22Rv1 (cell line): ENCODE results near the gene NOP10.
A peak's percentile ranks its signal among the peaks of the same experiment; 100 is the strongest.
"Not testable (repeated sequence)": the region's sequence is repeated elsewhere in the genome, so short reads cannot be mapped to it uniquely, and the experiment has no call there.

Experiments
- H3K27ac ChIP-seq: fragments of 450-650 bp; 2 replicates; pipeline ENCODE4 v1.5.1; 2017
- CTCF ChIP-seq: fragments of 450-650 bp; IDR thresholded peaks from 2 replicates; pipeline ENCODE4 v1.5.1; 2017; ENCODE audit warnings: mild to moderate bottlenecking
- ZFX ChIP-seq: fragments of 450-650 bp; IDR thresholded peaks from 2 replicates; pipeline ENCODE4 v1.6.1; 2017; ENCODE audit warnings: antibody characterized with exemption, borderline replicate concordance

Gene NOP10

DNA sequence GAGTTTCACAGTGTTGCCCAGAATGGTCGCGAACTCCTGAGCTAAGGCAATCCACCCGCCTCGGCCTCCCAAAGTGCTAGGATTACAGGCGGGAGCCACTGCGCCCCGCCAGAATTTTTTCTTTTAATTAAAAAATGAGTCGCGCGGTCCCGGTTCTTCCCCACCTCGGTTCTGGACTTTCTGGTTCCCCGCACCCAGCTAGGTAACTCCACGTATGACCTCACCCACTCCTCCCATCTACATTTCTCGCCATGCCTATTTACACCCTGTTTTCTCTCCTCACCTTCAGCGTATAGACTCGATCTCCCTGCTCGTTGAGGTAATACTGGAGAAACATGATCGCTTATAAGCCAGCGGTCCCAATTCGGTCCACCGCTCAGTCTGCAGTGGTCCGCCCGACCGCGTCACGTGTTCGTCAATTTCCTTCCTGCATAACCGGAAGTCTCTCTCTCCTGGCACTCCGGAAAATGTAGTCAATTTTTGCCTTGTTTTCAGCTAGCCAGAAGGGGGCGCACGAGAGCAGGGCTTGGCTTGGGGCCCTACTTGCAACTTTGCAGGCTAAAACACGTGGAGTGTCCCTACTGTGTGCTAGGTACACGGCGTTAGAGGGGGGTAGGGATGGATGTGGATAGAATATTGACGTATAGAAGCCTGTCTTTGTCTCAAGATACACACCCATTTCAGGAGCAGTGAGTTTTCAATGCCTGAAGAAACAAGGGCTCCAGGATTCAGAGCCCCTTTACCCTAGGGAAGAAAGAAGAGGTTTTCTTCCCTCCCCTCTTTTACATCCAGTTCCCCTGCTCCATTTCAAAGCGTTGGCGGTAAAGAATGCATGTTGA lies at the start of gene NOP10, which contains the start of gene NUTM1:
Gene NOP10 (minus strand): TSS at position 400 of the 839 bp plus-strand sequence. CDS start 63 bp downstream, at position 337.
Gene NUTM1 (plus strand): TSS at position 579 of the 839 bp plus-strand sequence. CDS start 382 bp downstream, outside the sequence.
- peak within 1 kb of the TSS; percentile 92 for H3K27ac ChIP-seq
- TF ChIP-seq CTCF: peak; percentile 96
- no peak for TF ChIP-seq ZFX

DNA sequence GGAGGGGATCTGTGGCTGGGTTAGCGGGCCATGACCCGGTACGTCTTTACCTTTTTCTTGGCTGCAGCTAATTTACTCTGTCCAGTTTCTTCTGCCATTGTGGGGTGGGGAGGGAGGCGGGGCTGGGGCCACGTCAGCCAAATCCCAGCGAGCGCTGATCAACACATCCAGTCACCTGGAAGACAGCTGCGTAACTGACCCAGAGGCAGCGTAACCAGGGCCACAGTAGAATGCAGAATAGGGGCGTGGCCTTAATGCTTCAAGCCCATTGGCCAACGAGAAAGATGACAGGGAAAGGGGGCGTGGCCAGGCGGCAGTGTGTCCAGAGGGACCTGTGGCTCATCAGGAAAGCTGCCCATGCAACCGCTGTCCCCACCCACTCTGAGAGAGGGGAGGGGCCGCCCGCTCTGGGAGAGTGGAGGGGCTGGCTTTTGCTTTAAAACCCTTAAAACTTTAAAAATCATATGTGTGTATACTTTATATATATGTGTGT lies 46.7 kb upstream of the NOP10 start:
- not testable (repeated sequence) for H3K27ac ChIP-seq

DNA sequence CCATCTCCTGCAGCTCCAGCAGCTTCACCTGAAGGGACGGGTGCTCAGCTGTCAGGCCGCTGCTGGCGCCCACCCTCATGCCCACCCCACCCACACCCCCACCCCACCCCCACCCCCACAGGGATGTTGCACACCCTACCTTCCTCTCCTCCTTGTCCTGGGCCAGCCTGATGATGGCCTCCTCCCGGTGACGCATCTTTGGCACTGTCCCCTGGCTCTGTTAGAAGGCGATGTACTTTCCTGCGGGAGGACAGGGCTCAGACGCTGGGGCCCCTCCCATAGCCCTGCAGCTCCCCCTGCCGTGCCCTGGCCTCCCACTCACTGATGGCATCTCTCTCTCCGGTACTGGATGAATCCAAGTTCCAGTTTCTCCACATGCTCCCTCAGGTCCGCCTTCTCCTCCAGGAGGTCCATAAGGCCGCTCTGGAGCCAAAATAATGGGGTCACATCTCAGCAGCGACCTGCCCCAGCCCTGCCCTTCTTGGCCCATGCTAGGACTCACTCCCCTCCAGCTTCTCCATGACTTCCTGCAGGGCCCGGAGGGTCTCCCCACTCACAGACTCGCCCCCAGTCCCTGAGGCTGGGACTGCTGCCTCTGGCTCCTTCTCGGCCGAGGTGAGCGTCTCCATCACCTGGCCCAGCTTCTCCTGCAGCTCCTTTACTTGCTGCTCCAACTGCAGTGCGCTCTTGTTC lies 39.0 kb upstream of the NOP10 start:
- H3K27ac ChIP-seq: not testable (repeated sequence)

DNA sequence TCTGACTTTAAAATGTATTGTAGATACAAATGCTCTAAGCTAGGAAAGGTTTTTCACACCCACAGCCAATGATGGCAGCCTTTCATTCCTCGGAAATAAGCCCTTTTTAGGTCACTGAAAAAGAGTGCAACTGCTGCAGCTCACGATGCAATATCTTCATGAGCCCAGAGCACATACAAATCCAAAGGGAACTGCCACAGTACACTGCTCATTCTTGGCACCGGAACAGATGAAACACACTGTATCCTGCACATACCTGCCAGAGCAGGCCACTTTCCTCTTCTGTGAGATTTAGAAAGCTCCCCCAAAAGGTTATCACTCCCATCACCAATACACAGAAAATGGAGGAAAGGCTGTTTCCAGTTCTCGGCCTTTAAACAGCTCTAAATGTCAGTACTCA lies 37.6 kb upstream of the NOP10 start:
- not testable (repeated sequence) for H3K27ac ChIP-seq

DNA sequence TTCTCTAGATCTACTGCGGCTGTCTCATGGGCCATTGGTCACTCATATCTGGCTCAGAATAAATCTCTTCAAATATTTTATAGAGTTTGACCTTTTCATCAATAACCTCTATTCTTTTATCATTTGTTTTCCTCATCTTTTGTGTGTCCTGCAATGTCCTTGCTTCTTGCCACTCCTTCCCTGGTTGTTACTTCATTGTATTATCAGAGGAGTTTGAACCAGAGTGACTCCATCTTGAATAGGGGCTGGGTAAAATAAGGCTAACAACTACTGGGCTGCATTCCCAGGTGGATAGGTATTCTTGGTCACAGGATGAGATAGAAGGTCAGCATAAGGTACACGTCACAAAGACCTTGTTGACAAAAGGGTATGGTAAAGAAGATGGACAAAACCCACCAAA lies 33.9 kb upstream of the NOP10 start:
- no peak overlapping the region for H3K27ac ChIP-seq
- TF ChIP-seq CTCF (no peak), ZFX (no peak)

GRCh38 chr15:34375541-34375940 lies 32.6 kb upstream of the NOP10 start:
- not testable (repeated sequence) for H3K27ac ChIP-seq

GRCh38 chr15:34374816-34375215 lies 31.9 kb upstream of the NOP10 start:
- TF ChIP-seq ZFX (no peak), CTCF (no peak)
- H3K27ac ChIP-seq: no peak overlapping the region

DNA sequence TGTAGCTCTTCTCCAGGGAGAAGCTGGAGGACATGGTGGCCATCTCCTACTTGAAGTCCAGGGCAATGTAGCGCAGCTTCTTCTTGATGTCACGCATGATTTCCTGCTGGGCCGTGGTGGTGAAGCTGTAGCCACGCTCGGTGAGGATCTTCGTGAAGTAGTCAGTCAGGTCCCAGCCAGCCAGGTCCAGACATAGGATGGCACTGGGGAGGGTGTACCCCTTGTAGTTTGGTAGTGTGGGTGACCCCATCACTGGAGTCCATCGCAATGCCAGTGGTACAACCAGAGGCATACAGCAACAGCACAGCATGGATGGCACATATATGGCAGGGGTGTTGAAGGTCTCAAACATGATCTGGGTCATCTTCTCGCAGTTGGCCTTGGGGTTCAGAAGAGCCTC lies 31.0 kb upstream of the NOP10 start:
- TF ChIP-seq CTCF: no peak
- TF ChIP-seq ZFX: no peak
- H3K27ac ChIP-seq: no peak overlapping the region

DNA sequence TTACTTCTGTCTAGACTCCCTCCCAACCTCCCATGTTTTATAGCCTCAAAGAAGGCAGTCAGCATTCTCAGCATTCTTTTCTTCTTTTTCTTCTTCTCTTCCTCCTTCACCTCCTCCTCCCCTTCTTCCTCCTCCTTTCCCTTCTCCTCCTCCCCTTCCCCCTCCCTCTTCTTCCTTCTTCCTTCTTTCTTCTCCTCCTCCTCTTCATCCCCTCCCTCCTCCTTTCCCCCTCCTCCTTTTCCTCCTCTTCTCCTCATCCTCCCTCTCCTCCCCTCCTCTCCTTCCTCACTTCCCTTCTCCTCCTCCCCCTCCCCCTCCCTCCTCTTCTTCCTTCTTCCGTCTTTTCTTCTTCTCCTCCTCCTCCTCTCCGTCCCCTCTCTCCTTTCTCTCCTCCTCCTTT lies 27.7 kb upstream of the NOP10 start:
- H3K27ac ChIP-seq: no peak overlapping the region
- TF ChIP-seq CTCF: no peak
- TF ChIP-seq ZFX: no peak
